GM18858 (cell line): ENCODE measurements around the gene CWC25.
"Not testable (repeated sequence)": the region's sequence is repeated elsewhere in the genome, so short reads cannot be mapped to it uniquely, and the experiment has no call there.

Experiments used
- ATAC-seq: cut with Tn5 transposase; IDR thresholded peaks from one replicate; pipeline ENCODE4 v1.9.1; 2021; ENCODE audit not compliant: unreplicated experiment

CWC25 gene

GRCh38 chr17:38824899-38825761 is at the start of gene CWC25:
TSS of gene CWC25 (minus strand) at chr17:38825321. CDS start at chr17:38825183, 138 bp downstream.
- ATAC-seq = peak; percentile 68

GRCh38 chr17:38873640-38874380 is 48.7 kb upstream of the CWC25 start:
- ATAC-seq = no peak

GRCh38 chr17:38872671-38873385 is 47.7 kb upstream of the CWC25 start:
- ATAC-seq = no peak

GRCh38 chr17:38872027-38872511 is 46.9 kb upstream of the CWC25 start:
- ATAC-seq = no peak

- ATAC-seq = no peak
Measured at GRCh38 chr17:38871247-38872015, 46.3 kb upstream of the CWC25 start.

GRCh38 chr17:38870259-38871165 is 45.4 kb upstream of the CWC25 start:
- no peak for ATAC-seq

- peak; percentile 21 for ATAC-seq
Measured at GRCh38 chr17:38869526-38870258, 44.6 kb upstream of the CWC25 start, which contains the start of gene LASP1. TSS of gene LASP1 (plus strand) at chr17:38870058. CDS start at chr17:38870190, 132 bp downstream.

- ATAC-seq = peak; percentile 33
Measured at GRCh38 chr17:38868817-38869525, 43.9 kb upstream of the CWC25 start.

- ATAC-seq = no peak
Measured at GRCh38 chr17:38867968-38868816, 43.1 kb upstream of the CWC25 start.

- no peak for ATAC-seq
Measured at GRCh38 chr17:38867179-38867967, 42.3 kb upstream of the CWC25 start.

- no peak for ATAC-seq
Measured at GRCh38 chr17:38864636-38865398, 39.7 kb upstream of the CWC25 start.

- ATAC-seq = no peak
Measured at GRCh38 chr17:38861399-38861843, 36.3 kb upstream of the CWC25 start.

GRCh38 chr17:38857271-38857670 is 32.1 kb upstream of the CWC25 start:
- no peak for ATAC-seq

- not testable (repeated sequence) for ATAC-seq
Measured at GRCh38 chr17:38855101-38855714, 30.1 kb upstream of the CWC25 start.
